UCSD-AML1 (cell line): ENCODE results near the gene ACAD8.
A peak's percentile ranks its signal among the peaks of the same experiment; 100 is the strongest.
"Not testable (repeated sequence)": the region's sequence is repeated elsewhere in the genome, so short reads cannot be mapped to it uniquely, and the experiment has no call there.

Experiments used
- DNase-seq: peaks from one replicate; lab custom pipeline; 2025; ENCODE audit not compliant: unreplicated experiment; lab: John Stamatoyannopoulos, UW

ACAD8 gene

GRCh38 chr11:134238956-134239355 is 14.4 kb upstream of the ACAD8 start:
- no peak for DNase-seq

- no peak for DNase-seq
These were observed 12.8 kb upstream of the ACAD8 start for GRCh38 chr11:134240592-134240991.

- DNase-seq = no peak
These were observed 11.0 kb upstream of the ACAD8 start for GRCh38 chr11:134242376-134242775.

- DNase-seq = no peak
These were observed 9.5 kb upstream of the ACAD8 start for GRCh38 chr11:134243913-134244312.

- DNase-seq = peak; percentile 28
These were observed 8.8 kb upstream of the ACAD8 start for GRCh38 chr11:134244593-134244992.

- DNase-seq = no peak
These were observed 7.9 kb upstream of the ACAD8 start for GRCh38 chr11:134245434-134245833.

GRCh38 chr11:134246100-134246499 is 7.3 kb upstream of the ACAD8 start:
- DNase-seq = no peak

- no peak for DNase-seq
These were observed 6.7 kb upstream of the ACAD8 start for GRCh38 chr11:134246678-134247077.

- no peak for DNase-seq
These were observed 4.4 kb upstream of the ACAD8 start for GRCh38 chr11:134248910-134249480.

GRCh38 chr11:134250246-134250645 is 3.1 kb upstream of the ACAD8 start:
- no peak for DNase-seq

GRCh38 chr11:134250675-134251074 is 2.7 kb upstream of the ACAD8 start:
- no peak for DNase-seq

- peak; percentile 56 for DNase-seq
These were observed 801 bp upstream of the ACAD8 start for GRCh38 chr11:134252346-134253187.

GRCh38 chr11:134254433-134255183 is 1.2 kb downstream of the ACAD8 start:
- DNase-seq = no peak

- DNase-seq = not testable (repeated sequence)
These were observed 1.8 kb downstream of the ACAD8 start for GRCh38 chr11:134255184-134255561.

- DNase-seq = no peak
These were observed 3.7 kb downstream of the ACAD8 start for GRCh38 chr11:134257101-134257500.

GRCh38 chr11:134258577-134258976 is 5.2 kb downstream of the ACAD8 start:
- no peak for DNase-seq

- DNase-seq = no peak
These were observed 7.1 kb downstream of the ACAD8 start for GRCh38 chr11:134260503-134260902.

GRCh38 chr11:134260983-134261382 is 7.6 kb downstream of the ACAD8 start:
- no peak for DNase-seq

GRCh38 chr11:134261626-134262488 is 8.5 kb downstream of the ACAD8 start:
- no peak for DNase-seq

- no peak for DNase-seq
These were observed 11.8 kb downstream of the ACAD8 start for GRCh38 chr11:134264966-134265764.
